HG03066 (cell line): ENCODE results near the gene OGFR.

Source experiments
- ATAC-seq: cut with Tn5 transposase; IDR thresholded peaks from one replicate; pipeline ENCODE4 v1.9.1; 2021; ENCODE audit warnings: low read depth; ENCODE audit not compliant: unreplicated experiment

The OGFR gene

DNA sequence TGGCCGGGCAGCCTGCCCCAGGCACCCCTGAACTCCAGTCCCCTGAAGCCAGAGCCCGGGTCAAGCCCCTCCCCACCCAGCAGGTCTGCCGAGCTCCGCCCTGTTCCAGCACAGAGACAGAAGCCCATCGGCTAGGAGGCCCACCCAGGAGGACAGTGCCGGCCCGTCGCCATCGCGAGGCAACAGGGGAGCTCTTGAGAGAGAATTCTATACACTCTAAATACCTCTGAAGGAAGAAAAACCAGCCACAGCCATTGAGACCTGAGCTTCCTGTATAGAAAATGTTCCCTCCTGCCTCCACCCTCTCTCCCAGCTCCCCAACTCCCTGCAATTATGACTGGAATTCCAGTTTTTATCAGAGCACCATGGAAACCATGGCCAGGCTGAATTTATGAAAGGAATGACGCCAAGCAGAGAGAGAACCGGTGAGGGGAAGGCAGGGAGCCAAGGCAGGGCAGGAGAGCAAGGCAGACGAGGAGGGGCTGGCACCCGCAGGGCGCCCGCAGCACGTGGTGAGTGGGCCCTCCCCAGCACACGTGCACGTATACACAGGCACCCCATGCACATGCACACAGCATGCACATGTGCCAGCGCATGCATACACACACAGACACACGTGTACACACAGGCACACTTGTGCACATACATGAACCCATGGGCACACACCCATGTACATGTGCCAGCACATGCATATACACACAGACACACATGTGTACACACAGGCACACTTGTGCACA lies 35.9 kb upstream of the OGFR start:
- ATAC-seq = no peak

DNA sequence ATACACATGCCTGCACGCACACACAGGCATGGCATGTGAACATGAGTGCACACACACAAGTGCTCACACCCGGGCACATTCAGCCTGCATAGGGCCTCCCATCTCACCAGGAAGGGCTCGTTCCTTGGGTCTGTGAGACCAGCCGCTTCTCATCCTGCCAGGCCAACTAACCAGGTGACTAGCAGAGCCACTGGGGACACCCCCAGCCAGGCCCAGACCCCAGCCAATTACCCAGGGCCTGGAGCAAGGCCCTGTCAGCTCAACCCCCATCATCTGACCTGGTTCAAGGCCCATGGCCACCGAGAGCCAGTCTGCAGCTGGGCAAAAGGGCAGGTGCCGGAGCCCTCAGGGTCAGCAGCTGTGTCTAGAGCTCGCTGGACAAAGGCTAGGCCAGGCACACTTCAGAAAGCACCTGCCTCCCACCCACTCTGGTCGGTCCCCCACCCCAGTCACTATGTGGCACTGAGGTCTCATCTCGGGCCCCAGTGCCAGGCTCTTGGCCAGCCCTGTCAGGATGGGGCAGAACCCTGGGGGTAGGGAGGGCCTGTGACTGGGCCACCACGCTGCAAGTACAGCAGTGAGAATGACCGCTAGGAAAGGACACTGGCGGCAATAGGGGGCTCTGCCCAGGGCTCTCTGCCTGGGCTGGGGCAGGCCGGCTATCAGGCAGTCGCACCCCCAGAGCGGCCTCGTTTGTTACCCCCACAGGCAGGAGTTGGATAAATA lies 35.1 kb upstream of the OGFR start:
- ATAC-seq = no peak

DNA sequence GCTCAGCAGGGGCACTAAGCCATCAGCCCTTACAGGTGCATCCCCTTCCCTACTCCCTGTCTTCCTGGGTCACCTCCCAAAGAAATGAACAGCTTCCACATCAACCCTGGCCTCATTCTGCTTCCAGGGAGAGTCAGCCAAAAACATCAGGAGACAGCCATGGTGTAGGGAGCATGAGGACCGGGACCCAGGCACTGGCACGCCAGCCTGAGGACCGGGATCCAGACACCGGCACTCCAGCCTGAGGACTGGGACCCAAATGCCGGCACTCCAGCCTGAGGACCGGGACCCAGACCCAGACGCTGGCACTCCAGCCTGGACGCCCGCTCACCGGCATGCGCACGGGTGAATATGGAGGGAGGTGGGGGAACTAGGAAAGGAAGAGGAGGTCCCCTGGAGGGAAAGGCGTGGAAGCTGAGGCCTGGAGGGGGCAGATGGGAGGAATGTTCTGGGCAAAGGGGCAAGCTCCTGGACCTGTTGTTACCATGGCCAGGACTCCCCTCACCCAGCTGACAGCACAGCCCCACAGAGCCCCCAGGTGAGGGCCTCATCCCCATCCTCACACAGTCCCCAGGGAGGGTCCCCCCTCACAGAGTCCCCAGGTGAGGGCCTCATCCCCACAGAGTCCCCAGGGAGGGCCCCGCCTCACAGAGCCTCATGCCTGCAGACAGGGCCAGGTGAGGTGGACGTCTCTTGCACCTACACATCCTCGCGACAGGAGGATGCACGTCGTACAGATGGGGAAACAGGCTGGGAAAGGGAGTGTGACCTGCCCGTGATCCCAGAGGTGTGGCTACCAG lies 34.3 kb upstream of the OGFR start:
- no peak for ATAC-seq

DNA sequence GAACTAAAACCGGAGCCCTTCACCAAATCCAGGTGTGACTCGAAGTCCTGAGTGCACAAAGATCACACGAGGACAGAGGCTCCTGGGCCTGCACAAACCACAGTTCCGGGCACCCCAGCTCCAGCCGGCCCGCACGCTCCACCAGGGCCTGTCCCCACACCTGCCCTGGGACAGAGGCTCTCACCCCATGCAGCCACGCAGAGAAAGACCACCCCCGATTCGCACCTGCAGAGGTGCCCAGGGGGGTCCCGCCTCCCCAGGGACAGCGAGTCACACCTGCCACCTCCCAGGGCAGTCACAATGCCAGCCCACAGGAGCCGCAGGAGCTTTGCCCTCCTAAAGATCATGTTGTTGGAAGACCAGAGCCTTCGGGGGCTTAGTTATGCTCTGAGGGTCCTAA lies 33.7 kb upstream of the OGFR start:
- ATAC-seq = no peak

DNA sequence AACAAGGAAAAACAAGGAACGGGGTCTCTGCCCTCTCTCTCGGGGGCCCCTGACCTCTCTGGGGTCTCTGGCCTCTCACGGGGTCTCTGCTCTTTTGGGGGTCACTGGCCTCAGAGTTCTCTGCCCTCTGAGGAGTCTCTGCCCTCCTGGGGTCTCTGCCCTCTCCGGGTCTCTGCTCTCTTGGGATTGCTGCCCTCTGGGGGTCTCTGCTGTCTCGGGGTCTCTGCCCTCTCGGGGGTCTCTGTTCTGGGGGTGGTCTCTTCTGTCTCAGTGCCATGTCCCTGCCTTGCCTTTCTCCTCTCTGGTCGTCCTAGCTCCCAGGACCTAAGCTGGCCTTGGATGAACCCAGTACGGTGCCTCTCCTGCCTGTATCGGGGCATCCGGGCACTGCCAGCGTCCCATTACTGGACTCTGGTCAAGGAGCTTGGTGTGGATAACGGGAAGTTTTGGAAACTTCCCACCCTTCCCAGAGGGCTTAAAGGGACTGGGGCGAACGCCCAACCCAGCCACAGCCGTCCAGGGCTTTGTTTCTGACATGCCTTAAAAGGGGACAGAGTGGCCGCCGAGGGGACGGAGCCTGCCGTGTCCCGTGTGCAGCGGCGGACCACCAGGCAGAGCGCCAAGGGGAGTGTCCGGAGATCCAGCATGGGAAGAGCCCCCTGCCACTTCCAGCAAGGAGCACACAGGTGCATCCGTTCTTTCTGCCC lies 33.1 kb upstream of the OGFR start:
- ATAC-seq = no peak

DNA sequence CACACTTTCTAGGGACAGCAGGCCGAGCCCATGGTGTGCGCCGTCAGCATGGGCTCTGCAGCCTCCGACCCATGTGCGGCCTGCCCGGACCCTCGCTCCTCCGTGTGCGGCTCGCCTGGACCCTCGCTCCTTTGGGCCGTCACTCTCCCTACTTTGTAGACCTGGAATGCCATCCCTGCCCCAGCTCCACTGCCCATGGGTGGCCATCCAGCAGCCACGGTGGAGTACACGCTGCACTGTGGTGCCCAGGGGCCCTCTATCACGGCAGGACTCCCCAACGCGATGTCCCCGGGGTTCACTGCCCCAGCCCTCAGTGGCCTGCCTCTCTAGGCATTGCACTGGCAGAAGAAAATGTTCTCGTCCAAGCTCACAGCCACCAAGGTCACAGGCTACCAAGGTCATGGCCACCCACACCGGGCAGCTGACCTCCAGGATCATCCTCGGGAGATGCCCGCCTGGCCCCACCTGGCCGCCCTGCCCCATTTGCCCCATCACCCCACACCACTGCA lies 32.5 kb upstream of the OGFR start:
- ATAC-seq = no peak

DNA sequence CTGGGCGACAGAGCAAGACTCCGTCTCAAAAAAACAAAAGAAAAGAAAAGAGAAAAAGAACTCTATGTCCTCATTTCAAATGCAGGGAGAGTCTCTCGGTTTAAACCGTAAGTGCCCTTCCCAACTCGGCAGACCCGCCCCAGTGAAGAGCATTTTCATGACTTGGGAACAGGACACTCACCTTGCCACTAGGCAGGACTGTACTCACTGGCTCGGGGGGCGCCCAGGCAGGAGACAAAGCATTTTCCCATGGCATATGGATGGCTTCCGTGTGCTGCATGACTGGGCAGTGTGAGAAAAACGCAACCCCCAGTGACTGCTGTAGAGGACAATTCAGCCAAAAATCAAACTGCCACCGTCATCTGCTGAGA lies 32.0 kb upstream of the OGFR start:
- no peak for ATAC-seq

DNA sequence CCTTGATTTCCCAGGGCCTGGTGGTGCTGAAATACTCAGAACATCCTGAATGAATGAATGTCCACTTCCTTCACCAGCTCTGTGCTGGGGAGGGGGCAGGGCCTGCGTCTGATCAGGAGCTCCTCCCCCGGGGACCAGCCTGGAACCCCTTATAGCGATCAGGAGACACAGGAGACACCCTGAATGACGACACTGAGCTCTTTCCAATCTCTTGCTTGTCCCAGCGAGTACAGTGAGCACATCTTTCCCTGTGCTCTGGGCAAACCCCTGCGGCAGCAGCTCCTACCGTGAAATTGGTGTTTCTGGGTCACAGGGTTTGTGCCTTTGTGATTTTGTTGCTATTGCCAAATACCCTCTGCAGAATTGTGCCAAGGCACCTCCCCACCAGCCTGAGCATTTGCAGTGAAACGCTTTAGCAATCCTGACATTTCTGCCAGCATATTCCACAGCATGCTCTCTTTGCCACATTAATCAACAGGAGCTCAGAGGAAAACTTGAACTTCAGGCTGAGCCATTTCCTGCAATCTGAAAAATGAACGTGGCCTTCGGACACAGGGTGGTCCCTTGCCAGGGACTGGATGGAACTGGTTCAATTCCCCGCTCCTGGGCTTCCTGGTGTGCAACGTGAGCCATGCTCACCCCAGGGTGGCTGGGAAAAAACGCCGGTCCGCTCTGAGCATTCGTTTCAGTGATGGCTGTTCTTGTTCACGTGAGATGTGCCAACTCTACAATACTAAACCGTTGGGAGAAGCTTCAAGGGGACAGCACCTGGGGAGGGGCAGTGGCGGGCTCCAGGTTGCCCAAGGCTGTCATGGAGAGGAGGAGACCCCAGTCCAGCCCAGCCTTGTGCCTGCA lies 31.4 kb upstream of the OGFR start:
- no peak for ATAC-seq

DNA sequence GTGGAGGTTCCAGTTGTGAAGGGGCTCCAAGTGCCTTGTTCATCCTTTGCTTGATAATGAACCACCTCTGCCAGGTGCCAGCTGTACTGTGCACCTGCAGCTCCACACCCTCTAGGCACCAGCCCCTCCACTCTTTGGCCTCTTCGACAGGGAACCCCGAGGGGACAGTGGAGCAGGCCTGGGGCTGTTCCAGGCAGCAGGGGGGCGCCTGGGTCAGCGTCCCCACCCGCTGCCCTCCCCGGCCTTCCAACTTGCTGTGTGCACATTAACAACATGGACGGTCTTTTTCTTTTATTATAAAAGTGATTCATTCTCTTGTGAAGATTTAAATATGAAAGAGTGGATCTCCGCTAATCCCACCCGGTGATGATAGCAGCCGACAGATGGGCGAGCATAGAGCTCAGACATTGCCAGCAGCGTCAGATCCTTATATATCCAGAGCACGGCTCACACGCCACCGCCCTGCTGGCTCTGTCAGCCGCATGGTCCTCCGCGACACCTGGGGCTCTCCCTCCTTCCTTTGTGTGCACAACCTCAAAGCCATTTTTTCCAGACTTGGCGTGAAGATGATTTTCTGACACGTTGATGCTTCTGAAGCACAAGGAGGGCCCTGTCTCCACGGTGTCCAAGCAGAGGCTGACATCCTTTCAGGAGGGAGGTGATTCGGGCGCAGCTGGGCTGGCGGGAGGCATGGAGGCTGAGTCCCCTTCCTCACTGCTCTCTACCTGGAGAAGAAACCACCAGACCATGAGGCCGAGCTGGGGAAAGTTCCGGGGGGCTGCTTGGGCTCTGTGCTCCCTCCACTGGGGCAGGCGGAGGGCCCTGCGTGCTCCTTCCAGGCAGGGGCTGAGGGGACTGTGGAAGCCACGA lies 30.6 kb upstream of the OGFR start:
- ATAC-seq = no peak

DNA sequence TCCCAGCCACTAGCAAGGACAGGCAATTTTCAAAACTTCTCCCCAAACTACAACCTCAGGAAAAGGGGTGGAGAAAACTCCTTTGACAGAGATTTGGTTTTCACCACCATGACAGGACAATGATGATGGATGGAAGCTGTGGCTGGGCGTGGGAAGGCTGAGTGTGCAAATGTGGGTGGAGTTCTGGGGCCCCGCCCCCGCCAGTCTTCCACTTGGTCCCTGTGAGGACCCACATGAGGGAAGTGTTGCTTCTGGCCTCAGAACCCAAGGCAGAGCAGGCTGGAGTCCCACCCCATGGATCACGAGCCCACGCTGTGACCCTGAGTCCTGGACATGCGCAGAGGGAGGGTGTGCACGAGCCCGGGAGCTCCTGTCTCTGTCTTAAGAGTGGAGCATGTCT lies 29.9 kb upstream of the OGFR start:
- no peak for ATAC-seq

DNA sequence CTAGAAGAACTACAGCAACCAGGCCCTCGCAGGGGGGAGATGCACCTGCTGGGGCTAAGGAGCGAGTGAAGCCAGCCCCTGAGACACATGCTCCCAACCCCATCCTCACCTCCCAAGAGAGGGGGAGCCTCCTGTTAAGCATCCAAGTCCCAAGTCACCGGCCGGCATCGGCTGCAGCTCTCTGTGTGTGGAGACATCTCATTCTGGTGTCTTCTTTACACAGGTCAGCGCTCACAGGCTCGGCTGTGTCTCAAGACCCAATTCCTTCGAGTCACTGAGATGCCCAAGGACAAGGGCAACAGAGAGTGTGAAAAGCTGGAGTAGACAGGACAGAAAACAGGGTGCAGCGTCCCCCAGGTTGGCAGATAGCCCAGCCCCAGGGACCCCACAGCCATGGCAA lies 29.4 kb upstream of the OGFR start:
- no peak for ATAC-seq

DNA sequence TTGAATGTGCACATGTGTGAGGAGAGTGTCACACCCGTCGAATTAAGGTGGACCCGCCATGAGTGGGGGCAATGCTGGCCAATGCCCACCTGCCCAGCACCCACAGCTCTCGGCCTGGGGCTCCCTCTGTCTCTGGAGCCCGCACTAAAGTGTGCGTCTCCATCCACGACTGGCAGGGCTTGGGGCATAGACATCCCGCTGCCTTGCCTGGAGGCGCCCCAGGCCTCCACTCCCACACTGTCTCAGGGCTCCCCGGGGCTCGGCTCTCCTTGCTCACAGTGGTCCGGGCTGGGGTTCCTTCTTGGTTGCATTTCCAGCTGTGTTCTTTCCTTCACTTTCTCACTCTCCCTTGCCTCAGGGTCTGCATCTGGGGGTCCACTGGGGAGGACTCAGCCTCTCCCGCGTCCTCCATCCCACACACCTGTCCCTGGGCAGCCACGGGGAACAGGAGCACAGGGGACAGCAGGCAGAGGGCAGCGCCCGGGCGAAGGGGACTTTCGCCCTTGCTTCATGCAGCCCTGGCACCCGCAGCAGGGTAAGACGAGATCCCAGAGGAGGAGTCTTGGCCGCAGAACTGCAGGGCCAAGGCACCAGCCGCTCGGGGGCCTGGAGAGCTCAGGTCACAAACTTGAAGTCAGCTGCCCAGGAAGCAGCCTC lies 28.5 kb upstream of the OGFR start:
- no peak for ATAC-seq

DNA sequence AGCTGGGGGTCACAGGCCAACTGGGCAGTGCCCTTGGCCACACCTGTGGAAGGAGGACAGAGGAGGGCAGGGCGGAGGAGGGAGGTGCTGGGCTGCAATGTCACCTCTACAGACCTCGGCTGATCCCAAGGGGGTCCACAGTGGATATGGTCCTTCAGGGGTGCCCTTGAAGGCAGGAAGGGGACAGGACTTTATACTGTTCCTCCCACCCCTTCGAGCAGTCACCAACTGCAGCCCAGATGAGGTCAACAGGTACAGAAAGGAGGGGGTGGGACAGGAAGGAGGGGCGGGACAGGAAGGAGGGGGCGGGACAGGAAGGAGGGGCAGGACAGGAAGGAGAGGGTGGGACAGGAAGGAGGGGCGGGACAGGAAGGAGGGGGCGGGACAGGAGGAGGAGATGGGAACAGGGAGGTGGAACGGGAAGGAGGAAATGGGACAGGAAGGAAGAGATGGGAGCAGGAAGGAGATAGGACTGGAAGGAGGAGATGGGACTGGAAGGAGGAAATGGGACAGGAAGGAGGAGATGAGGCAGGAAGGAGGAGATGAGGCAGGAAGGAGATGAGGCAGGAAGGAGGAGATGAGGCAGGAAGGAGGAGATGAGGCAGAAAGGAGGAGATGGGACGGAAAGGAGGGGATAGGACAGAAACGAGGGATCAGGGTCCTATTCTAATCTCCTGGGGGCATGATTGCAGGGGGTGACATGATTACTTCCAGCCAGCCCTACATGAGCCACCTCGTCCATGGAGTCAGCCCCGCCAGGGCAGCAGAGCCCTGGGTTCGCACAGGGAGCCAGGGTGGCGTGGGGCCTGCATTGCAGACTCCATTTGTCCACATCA lies 27.7 kb upstream of the OGFR start:
- no peak for ATAC-seq

DNA sequence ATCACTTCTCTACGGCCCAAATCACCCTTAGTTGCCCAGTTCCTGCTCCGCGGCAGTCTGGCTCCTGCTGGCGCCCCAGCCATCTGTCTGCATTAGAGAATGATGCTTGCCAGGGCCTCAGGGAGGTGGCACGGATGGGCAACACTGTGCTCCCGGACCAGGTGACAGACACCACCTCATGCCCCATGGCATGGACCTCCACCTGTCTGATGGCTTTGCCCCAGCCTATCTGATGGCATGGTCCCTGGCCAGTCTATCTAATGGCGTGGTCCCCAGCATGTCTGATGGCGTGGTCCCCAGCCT lies 27.2 kb upstream of the OGFR start:
- no peak for ATAC-seq

DNA sequence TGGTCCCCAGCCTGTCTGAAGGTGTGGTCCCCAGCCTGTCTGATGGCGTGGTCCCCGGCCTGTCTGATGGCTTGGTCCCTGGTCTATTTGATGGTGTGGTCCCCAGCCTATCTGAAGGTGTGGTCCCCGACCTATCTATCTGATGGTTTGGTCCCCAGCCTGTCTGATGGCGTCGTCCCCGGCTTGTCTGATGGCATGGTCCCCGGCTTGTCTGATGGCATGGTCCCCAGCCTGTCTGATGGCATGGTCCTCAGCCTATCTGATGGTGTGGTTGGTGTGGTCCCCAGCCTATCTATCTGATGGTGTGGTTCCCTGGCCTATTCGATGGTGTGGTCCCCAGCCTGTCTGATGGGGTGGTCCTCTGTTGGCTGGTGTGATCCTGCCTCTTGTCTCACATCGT lies 26.6 kb upstream of the OGFR start:
- no peak for ATAC-seq

DNA sequence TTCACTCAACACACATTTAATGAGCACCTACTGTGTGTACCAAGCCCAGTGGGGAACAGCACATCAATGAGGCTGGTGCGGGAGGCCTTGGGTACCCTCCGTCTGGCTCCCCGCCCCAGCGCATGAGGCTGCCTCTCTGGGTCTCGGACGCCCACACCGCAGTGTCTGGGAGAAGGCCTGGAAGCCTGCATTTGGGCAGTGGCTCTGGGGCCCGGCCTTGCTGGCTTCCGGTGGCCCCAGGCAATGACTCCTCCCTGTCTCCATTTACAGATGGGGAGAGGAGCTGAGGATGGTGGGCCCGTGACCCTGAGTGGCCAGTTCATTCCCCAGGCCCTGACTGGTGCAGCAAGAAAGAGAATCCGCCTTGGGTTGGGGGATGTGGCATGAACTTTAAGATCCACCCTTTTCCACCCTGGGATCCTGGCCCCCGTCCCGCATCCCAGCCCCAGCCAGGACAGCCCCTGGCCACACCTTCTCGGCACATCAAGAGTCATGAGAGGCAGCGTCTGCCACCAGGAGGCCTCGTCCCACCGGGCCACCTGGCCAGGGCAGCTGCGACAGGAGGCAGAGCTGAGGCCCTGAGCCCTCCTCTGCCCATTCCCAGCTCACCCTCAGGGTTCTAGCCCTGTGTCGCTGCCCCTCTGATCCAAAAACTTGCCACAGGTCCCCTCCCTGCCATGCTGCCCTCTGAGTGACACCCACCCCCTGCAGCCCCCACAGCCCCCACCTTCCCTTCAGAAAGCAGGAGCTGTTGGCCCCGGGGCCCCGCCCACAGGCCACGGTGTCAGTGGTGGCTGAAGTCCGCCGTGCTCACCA lies 25.8 kb upstream of the OGFR start:
- no peak for ATAC-seq

DNA sequence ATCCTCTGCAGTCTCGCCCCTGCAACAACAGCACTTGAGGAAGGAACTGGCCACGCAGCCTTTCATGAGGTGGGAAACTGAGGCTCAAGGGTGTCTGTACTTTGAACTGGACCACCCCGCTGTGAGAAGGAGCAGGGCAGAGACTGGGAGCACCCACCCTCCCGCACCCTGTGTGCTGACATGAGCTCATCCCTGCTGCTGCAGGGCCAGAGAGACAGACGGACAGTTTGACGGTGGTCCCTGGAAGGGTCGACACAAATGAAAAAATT lies 25.3 kb upstream of the OGFR start:
- no peak for ATAC-seq
